HL-60 (cell line): ENCODE data around the gene USP5.

ENCODE experiments used
- DNase-seq, 2 experiments: peaks; one replicate each; pipeline ENCODE4 v3.0.0-alpha.2; 2010 to 2020; ENCODE audit warnings: low read depth in 1 of 2, low spot score in 1 of 2
- H3K27ac ChIP-seq: fragments of 250-450 bp; sonication (Bioruptor Pico); replicated peaks from 2 replicates; pipeline ENCODE4 v1.5.1; 2020; ENCODE audit warnings: mild to moderate bottlenecking, moderate library complexity
- H3K27me3 ChIP-seq: fragments of 250-450 bp; sonication (Bioruptor Pico); 2 replicates; pipeline ENCODE4 v1.5.1; 2021; ENCODE audit warnings: mild to moderate bottlenecking, moderate library complexity; ENCODE audit not compliant: insufficient read depth, poor library complexity, severe bottlenecking
- H3K4me3 ChIP-seq: replicated peaks from 2 replicates; pipeline ENCODE4 v1.5.1; 2011; ENCODE audit warnings: mild to moderate bottlenecking, control low read depth, low read length; ENCODE audit not compliant: insufficient read depth
- CTCF ChIP-seq: IDR thresholded peaks from one replicate; pipeline ENCODE4 v1.5.1; 2011; ENCODE audit warnings: low read length, control low read depth, inconsistent platforms; ENCODE audit not compliant: insufficient read depth
- GABPA ChIP-seq: IDR thresholded peaks from 2 replicates; pipeline ENCODE4 v1.6.1; 2012; ENCODE audit warnings: low read depth
- POLR2AphosphoS5 ChIP-seq: IDR thresholded peaks from 2 replicates; pipeline ENCODE4 v1.6.1; 2012; ENCODE audit warnings: low read depth
- REST ChIP-seq: IDR thresholded peaks from 2 replicates; pipeline ENCODE4 v1.6.1; 2012; ENCODE audit warnings: low read depth; ENCODE audit not compliant: insufficient replicate concordance
- SPI1 ChIP-seq: IDR thresholded peaks from 2 replicates; pipeline ENCODE4 v1.6.1; 2012; ENCODE audit warnings: low read depth, mild to moderate bottlenecking, borderline replicate concordance

The USP5 gene

GRCh38 chr12:6820166-6820565 lies 31.8 kb upstream of the USP5 start:
- no peak for TF ChIP-seq REST
- TF ChIP-seq CTCF: no peak
- no peak for TF ChIP-seq POLR2AphosphoS5
- no peak for TF ChIP-seq SPI1
- no peak for TF ChIP-seq GABPA
- H3K4me3 ChIP-seq: no peak overlapping the region
- H3K27ac ChIP-seq: no peak overlapping the region
- no peak for DNase-seq
- H3K27me3 ChIP-seq: peaks cover 12% of the 10 kb centered on the region

GRCh38 chr12:6821591-6822425 lies 30.1 kb upstream of the USP5 start, which contains the start of gene GPR162:
GPR162 (plus strand) TSS chr12:6821821; CDS start chr12:6823899, 2,078 bp downstream.
- peaks cover 15% of the 10 kb centered on the region for H3K27me3 ChIP-seq
- H3K4me3 ChIP-seq: peak within 1 kb of the TSS; percentile 39
- TF ChIP-seq POLR2AphosphoS5 (no peak), GABPA (no peak), REST (no peak), CTCF (no peak), SPI1 (no peak)
- DNase-seq: peak in 1 of 2 experiments; percentile 59
- H3K27ac ChIP-seq: no peak within 1 kb of the TSS

GRCh38 chr12:6822426-6823135 lies 29.4 kb upstream of the USP5 start:
- H3K4me3 ChIP-seq: no peak overlapping the region
- TF ChIP-seq POLR2AphosphoS5 (no peak), REST (no peak), CTCF (no peak), SPI1 (no peak), GABPA (no peak)
- no peak overlapping the region for H3K27ac ChIP-seq
- H3K27me3 ChIP-seq: peaks cover 18% of the 10 kb centered on the region
- DNase-seq: no peak
